Breast epithelium (tissue), 3 donors: Measurements from ENCODE around the gene PRKAR1B.

Experiments
- CTCF ChIP-seq, 3 donors: fragments of 450-650 bp; IDR thresholded peaks; one replicate each; pipeline ENCODE4 v1.5.1; 2016 to 2017; ENCODE audit warnings: antibody characterized with exemption in 3 of 3, mild to moderate bottlenecking in 3 of 3, moderate library complexity in 3 of 3
- POLR2AphosphoS5 ChIP-seq, 3 donors: sonication (generic); formaldehyde crosslinking; IDR thresholded peaks; one replicate each; pipeline ENCODE4 v1.6.1; 2017; ENCODE audit warnings: antibody characterized with exemption in 3 of 3

- no peak for TF ChIP-seq CTCF (IDR thresholded peaks at IDR 0.05)
- no peak for TF ChIP-seq POLR2AphosphoS5 (IDR thresholded peaks at IDR 0.05)
These were observed 40.5 kb upstream of the PRKAR1B start for GRCh38 chr7:767580-767940.
